GM23338 (cell line): Measurements from ENCODE around the gene PCCB. TPM values are rescaled to one million over a fixed set of nuclear protein-coding genes. Genes with fewer than 3 reads are reported as not detected.

Experiments
- ATAC-seq: fragments of 200-7000 bp; cut with Tn5 transposase; 3 replicates; pipeline ENCODE4 v1.9.1; 2020
- DNase-seq: peaks from one replicate; pipeline ENCODE4 v3.0.0-alpha.2; 2015; ENCODE audit warnings: low spot score
- H2AFZ ChIP-seq: fragments of 200-600 bp; sonication (generic); 2 replicates; pipeline ENCODE4 v1.8.0; 2016; ENCODE audit warnings: antibody characterized with exemption, mild to moderate bottlenecking, moderate library complexity
- H3F3A ChIP-seq: fragments of 200-600 bp; sonication (generic); replicated peaks from 2 replicates; pipeline ENCODE4 v1.8.0; 2017; ENCODE audit warnings: antibody characterized with exemption, mixed run types, low read depth
- H3K27ac ChIP-seq: fragments of 200-600 bp; sonication (generic); 2 replicates; pipeline ENCODE4 v1.6.1; 2016; ENCODE audit warnings: low read depth
- H3K27me3 ChIP-seq: fragments of 200-600 bp; sonication (generic); 2 replicates; pipeline ENCODE4 v1.8.0; 2016; ENCODE audit warnings: mild to moderate bottlenecking, mixed run types, moderate library complexity; ENCODE audit not compliant: insufficient read depth
- H3K36me3 ChIP-seq: fragments of 200-600 bp; sonication (generic); 2 replicates; pipeline ENCODE4 v1.8.0; 2016; ENCODE audit warnings: mild to moderate bottlenecking; ENCODE audit not compliant: insufficient read depth
- H3K4me1 ChIP-seq: fragments of 200-600 bp; sonication (generic); 2 replicates; pipeline ENCODE4 v1.8.0; 2016; ENCODE audit warnings: mild to moderate bottlenecking, moderate library complexity; ENCODE audit not compliant: insufficient read depth
- H3K4me2 ChIP-seq: fragments of 200-600 bp; sonication (generic); 2 replicates; pipeline ENCODE4 v1.7.1; 2017; ENCODE audit warnings: mixed run types
- H3K4me3 ChIP-seq: fragments of 200-600 bp; sonication (generic); 2 replicates; pipeline ENCODE4 v1.6.1; 2016; ENCODE audit warnings: mixed run types
- H3K79me2 ChIP-seq: fragments of 200-600 bp; sonication (generic); replicated peaks from 2 replicates; pipeline ENCODE4 v1.8.0; 2017; ENCODE audit warnings: mild to moderate bottlenecking; ENCODE audit not compliant: insufficient read depth
- H3K9me2 ChIP-seq: fragments of 200-600 bp; sonication (generic); 2 replicates; pipeline ENCODE4 v1.8.0; 2017; ENCODE audit not compliant: insufficient read depth
- H4K20me1 ChIP-seq: fragments of 200-600 bp; sonication (generic); replicated peaks from 2 replicates; pipeline ENCODE4 v1.8.0; 2017; ENCODE audit warnings: mild to moderate bottlenecking; ENCODE audit not compliant: insufficient read depth
- H3K27ac Mint-ChIP-seq: 2 replicates; pipeline ENCODE4 v1.8.0; 2020; ENCODE audit warnings: inconsistent platforms, mild to moderate bottlenecking, moderate library complexity, mixed read lengths
- H3K27me3 Mint-ChIP-seq: 3 replicates; pipeline ENCODE4 v1.8.0; 2022; ENCODE audit warnings: low read depth, mild to moderate bottlenecking, moderate library complexity, mixed read lengths, inconsistent platforms; ENCODE audit not compliant: insufficient read depth, poor library complexity
- H3K36me3 Mint-ChIP-seq: 3 replicates; pipeline ENCODE4 v1.8.0; 2021; ENCODE audit warnings: low read depth, mild to moderate bottlenecking, inconsistent platforms, moderate library complexity, mixed read lengths
- H3K4me1 Mint-ChIP-seq: 3 replicates; pipeline ENCODE4 v1.8.0; 2020; ENCODE audit warnings: mild to moderate bottlenecking, inconsistent platforms, mixed read lengths
- H3K4me3 Mint-ChIP-seq: 3 replicates; pipeline ENCODE4 v1.8.0; 2021; ENCODE audit warnings: moderate library complexity, mild to moderate bottlenecking, inconsistent platforms, mixed read lengths
- H3K9me3 Mint-ChIP-seq: 3 replicates; pipeline ENCODE4 v1.8.0; 2020; ENCODE audit warnings: moderate library complexity, mild to moderate bottlenecking, inconsistent platforms, mixed read lengths
- CREB1 ChIP-seq: fragments of 250-450 bp; sonication (Bioruptor Pico); IDR thresholded peaks from 2 replicates; pipeline ENCODE4 v1.5.0; 2020; ENCODE audit warnings: low read depth, mild to moderate bottlenecking, moderate library complexity
- JUNB ChIP-seq: IDR thresholded peaks from one replicate; pipeline ENCODE4 v1.6.1; 2016; ENCODE audit warnings: antibody characterized with exemption; ENCODE audit not compliant: unreplicated experiment
- NANOG ChIP-seq: IDR thresholded peaks from 2 replicates; pipeline ENCODE4 v1.6.1; 2016; ENCODE audit warnings: antibody characterized with exemption, borderline replicate concordance
- POLR2AphosphoS5 ChIP-seq: IDR thresholded peaks from 2 replicates; pipeline ENCODE4 v1.6.1; 2016; ENCODE audit warnings: antibody characterized with exemption, low read depth
- STAT1 ChIP-seq: IDR thresholded peaks from one replicate; pipeline ENCODE4 v1.6.1; 2016; ENCODE audit warnings: antibody characterized with exemption; ENCODE audit not compliant: unreplicated experiment
- ZNF114 ChIP-seq: fragments of 250-450 bp; sonication (Bioruptor Pico); IDR thresholded peaks from 2 replicates; pipeline ENCODE4 v1.5.0; 2020; ENCODE audit warnings: mild to moderate bottlenecking, moderate library complexity
- ZNF331 ChIP-seq: fragments of 250-450 bp; sonication (Bioruptor Pico); IDR thresholded peaks from 2 replicates; pipeline ENCODE4 v1.5.0; 2020; ENCODE audit warnings: low read depth, mild to moderate bottlenecking, moderate library complexity
- polyA plus RNA-seq: library from polyadenylated mRNA; unstranded; fragments of >200 nt; fragmentation: Nextera tagmentation; extraction: Ambion mirVana; gene quantifications from 2 replicates; pipeline ENCODE4 v1.2.1, GENCODE V29; 2016
- total RNA-seq: library from RNA; depleted of rRNA; stranded (reverse); fragments of >200 nt; shearing (Covaris generic); gene quantifications from 2 replicates; pipeline ENCODE4 v1.2.3, GENCODE V29; 2014
- TF ChIP-seq, protein P1 (sequence below): fragments of 250-450 bp; sonication (Bioruptor Pico); IDR thresholded peaks from 2 replicates; pipeline ENCODE4 v1.5.0; 2020; ENCODE audit warnings: mild to moderate bottlenecking, moderate library complexity
- TF ChIP-seq, protein P2 (sequence below): IDR thresholded peaks from one replicate; pipeline ENCODE4 v1.6.1; 2018; ENCODE audit warnings: antibody characterized with exemption; ENCODE audit not compliant: unreplicated experiment
- TF ChIP-seq, protein P3 (sequence below), 2 experiments: fragments of 200-600 bp in 1 of 2; sonication (generic) in 1 of 2; conservative IDR thresholded peaks; 2 replicates each; pipeline versions ENCODE4 v1.5.1 to v1.6.1; 2016 to 2017; ENCODE audit warnings: antibody characterized with exemption in 2 of 2, low read depth in 2 of 2, mild to moderate bottlenecking in 2 of 2, moderate library complexity in 1 of 2

Gene PCCB
- total and polyA plus RNA-seq, 2 experiments from 2014 or later, result 42.7 to 76.8 TPM

DNA sequence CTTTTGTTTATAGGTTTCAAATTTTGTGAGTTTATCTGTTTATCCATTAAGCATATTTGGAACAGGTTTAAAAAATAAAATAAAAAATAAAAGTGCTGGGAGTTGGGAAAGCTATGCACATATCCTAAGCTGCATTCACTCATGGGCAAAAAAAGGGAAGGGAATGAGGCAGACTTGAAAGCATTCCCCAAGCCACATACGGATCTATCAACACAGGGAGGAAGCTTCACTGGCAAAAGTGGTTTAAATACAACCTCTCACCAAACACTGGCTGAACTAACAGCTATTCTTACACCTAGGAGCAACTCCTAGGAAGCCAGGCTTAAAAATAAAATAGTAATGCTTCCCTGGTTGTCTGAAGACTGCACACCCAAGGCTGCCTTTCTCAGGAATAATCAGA lies 101.2 kb downstream of the PCCB start:
- Mint-ChIP-seq H3K27ac (no peak overlapping the region), H3K4me3 (no peak overlapping the region), H3K9me3 (no peaks in the 10 kb centered on the region; the same call in 2 of the 3 replicates), H3K36me3 (peaks cover 10% of the 10 kb centered on the region; the same call in 2 of the 3 replicates), H3K4me1 (peaks cover 12% of the 10 kb centered on the region), H3K27me3 (peaks cover 1% of the 10 kb centered on the region)
- TF ChIP-seq ZNF114 (CRISPR knock-in tag), result no peak
- TF ChIP-seq, protein P1, sequence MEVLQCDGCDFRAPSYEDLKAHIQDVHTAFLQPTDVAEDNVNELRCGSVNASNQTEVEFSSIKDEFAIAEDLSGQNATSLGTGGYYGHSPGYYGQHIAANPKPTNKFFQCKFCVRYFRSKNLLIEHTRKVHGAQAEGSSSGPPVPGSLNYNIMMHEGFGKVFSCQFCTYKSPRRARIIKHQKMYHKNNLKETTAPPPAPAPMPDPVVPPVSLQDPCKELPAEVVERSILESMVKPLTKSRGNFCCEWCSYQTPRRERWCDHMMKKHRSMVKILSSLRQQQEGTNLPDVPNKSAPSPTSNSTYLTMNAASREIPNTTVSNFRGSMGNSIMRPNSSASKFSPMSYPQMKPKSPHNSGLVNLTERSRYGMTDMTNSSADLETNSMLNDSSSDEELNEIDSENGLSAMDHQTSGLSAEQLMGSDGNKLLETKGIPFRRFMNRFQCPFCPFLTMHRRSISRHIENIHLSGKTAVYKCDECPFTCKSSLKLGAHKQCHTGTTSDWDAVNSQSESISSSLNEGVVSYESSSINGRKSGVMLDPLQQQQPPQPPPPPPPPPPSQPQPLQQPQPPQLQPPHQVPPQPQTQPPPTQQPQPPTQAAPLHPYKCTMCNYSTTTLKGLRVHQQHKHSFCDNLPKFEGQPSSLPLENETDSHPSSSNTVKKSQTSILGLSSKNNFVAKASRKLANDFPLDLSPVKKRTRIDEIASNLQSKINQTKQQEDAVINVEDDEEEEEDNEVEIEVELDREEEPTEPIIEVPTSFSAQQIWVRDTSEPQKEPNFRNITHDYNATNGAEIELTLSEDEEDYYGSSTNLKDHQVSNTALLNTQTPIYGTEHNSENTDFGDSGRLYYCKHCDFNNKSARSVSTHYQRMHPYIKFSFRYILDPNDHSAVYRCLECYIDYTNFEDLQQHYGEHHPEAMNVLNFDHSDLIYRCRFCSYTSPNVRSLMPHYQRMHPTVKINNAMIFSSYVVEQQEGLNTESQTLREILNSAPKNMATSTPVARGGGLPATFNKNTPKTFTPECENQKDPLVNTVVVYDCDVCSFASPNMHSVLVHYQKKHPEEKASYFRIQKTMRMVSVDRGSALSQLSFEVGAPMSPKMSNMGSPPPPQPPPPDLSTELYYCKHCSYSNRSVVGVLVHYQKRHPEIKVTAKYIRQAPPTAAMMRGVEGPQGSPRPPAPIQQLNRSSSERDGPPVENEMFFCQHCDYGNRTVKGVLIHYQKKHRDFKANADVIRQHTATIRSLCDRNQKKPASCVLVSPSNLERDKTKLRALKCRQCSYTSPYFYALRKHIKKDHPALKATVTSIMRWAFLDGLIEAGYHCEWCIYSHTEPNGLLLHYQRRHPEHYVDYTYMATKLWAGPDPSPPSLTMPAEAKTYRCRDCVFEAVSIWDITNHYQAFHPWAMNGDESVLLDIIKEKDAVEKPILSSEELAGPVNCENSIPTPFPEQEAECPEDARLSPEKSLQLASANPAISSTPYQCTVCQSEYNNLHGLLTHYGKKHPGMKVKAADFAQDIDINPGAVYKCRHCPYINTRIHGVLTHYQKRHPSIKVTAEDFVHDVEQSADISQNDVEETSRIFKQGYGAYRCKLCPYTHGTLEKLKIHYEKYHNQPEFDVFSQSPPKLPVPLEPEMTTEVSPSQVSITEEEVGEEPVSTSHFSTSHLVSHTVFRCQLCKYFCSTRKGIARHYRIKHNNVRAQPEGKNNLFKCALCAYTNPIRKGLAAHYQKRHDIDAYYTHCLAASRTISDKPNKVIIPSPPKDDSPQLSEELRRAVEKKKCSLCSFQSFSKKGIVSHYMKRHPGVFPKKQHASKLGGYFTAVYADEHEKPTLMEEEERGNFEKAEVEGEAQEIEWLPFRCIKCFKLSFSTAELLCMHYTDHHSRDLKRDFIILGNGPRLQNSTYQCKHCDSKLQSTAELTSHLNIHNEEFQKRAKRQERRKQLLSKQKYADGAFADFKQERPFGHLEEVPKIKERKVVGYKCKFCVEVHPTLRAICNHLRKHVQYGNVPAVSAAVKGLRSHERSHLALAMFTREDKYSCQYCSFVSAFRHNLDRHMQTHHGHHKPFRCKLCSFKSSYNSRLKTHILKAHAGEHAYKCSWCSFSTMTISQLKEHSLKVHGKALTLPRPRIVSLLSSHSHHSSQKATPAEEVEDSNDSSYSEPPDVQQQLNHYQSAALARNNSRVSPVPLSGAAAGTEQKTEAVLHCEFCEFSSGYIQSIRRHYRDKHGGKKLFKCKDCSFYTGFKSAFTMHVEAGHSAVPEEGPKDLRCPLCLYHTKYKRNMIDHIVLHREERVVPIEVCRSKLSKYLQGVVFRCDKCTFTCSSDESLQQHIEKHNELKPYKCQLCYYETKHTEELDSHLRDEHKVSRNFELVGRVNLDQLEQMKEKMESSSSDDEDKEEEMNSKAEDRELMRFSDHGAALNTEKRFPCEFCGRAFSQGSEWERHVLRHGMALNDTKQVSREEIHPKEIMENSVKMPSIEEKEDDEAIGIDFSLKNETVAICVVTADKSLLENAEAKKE (CRISPR knock-in tag), result no peak
- TF ChIP-seq NANOG, result no peak
- TF ChIP-seq STAT1, result no peak
- no peak for TF ChIP-seq JUNB
- TF ChIP-seq CREB1 (CRISPR knock-in tag), result no peak
- TF ChIP-seq ZNF331, result no peak
- Histone ChIP-seq H3K4me1 (no peaks in the 10 kb centered on the region; the same call in 1 of the 2 replicates), H4K20me1 (no peaks in the 10 kb centered on the region), H3K27ac (no peak overlapping the region), H3F3A (no peaks in the 10 kb centered on the region), H3K4me3 (no peak overlapping the region), H2AFZ (no peak overlapping the region), H3K9me2 (no peaks in the 10 kb centered on the region), H3K36me3 (no peaks in the 10 kb centered on the region), H3K27me3 (no peaks in the 10 kb centered on the region), H3K4me2 (no peak overlapping the region), H3K79me2 (no peaks in the 10 kb centered on the region)
- ATAC-seq, result no peak
- no peak for DNase-seq

DNA sequence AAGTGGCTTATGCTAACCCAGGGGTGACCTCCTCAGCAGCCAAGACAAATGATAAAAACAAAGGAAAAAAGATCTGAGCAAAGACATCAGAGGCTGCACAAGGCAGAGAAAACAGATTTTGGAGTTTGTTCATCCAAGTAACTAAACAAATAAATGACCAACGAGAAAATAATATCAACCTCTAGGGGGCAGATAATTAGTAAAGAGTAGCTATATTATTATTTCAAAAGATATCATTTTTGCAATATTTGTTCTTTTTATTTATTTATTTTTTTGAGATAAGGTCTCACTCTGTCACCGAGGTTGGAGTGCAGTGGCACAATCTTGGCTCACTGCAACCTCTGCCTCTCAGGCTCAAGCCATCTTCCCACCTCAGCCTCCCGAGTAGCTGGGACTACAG lies 101.8 kb downstream of the PCCB start:
- Histone ChIP-seq H3K4me2 (no peak overlapping the region), H2AFZ (no peak overlapping the region), H3K27ac (no peak overlapping the region), H3F3A (no peaks in the 10 kb centered on the region), H3K9me2 (no peaks in the 10 kb centered on the region), H4K20me1 (no peaks in the 10 kb centered on the region), H3K36me3 (no peaks in the 10 kb centered on the region), H3K27me3 (no peaks in the 10 kb centered on the region), H3K79me2 (no peaks in the 10 kb centered on the region), H3K4me3 (no peak overlapping the region), H3K4me1 (no peaks in the 10 kb centered on the region; the same call in 1 of the 2 replicates)
- Mint-ChIP-seq H3K27ac (no peak overlapping the region), H3K4me3 (no peak overlapping the region), H3K4me1 (peaks cover 12% of the 10 kb centered on the region), H3K9me3 (no peaks in the 10 kb centered on the region; the same call in 2 of the 3 replicates), H3K27me3 (peaks cover 1% of the 10 kb centered on the region), H3K36me3 (peaks cover 10% of the 10 kb centered on the region; the same call in 2 of the 3 replicates)
- ATAC-seq (no peak), DNase-seq (peak; percentile 25)
- TF ChIP-seq JUNB, result no peak
- no peak for TF ChIP-seq POLR2AphosphoS5
- TF ChIP-seq, protein P2, sequence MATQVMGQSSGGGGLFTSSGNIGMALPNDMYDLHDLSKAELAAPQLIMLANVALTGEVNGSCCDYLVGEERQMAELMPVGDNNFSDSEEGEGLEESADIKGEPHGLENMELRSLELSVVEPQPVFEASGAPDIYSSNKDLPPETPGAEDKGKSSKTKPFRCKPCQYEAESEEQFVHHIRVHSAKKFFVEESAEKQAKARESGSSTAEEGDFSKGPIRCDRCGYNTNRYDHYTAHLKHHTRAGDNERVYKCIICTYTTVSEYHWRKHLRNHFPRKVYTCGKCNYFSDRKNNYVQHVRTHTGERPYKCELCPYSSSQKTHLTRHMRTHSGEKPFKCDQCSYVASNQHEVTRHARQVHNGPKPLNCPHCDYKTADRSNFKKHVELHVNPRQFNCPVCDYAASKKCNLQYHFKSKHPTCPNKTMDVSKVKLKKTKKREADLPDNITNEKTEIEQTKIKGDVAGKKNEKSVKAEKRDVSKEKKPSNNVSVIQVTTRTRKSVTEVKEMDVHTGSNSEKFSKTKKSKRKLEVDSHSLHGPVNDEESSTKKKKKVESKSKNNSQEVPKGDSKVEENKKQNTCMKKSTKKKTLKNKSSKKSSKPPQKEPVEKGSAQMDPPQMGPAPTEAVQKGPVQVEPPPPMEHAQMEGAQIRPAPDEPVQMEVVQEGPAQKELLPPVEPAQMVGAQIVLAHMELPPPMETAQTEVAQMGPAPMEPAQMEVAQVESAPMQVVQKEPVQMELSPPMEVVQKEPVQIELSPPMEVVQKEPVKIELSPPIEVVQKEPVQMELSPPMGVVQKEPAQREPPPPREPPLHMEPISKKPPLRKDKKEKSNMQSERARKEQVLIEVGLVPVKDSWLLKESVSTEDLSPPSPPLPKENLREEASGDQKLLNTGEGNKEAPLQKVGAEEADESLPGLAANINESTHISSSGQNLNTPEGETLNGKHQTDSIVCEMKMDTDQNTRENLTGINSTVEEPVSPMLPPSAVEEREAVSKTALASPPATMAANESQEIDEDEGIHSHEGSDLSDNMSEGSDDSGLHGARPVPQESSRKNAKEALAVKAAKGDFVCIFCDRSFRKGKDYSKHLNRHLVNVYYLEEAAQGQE, result no peak
- TF ChIP-seq, protein P3, sequence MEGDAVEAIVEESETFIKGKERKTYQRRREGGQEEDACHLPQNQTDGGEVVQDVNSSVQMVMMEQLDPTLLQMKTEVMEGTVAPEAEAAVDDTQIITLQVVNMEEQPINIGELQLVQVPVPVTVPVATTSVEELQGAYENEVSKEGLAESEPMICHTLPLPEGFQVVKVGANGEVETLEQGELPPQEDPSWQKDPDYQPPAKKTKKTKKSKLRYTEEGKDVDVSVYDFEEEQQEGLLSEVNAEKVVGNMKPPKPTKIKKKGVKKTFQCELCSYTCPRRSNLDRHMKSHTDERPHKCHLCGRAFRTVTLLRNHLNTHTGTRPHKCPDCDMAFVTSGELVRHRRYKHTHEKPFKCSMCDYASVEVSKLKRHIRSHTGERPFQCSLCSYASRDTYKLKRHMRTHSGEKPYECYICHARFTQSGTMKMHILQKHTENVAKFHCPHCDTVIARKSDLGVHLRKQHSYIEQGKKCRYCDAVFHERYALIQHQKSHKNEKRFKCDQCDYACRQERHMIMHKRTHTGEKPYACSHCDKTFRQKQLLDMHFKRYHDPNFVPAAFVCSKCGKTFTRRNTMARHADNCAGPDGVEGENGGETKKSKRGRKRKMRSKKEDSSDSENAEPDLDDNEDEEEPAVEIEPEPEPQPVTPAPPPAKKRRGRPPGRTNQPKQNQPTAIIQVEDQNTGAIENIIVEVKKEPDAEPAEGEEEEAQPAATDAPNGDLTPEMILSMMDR (conservative IDR thresholded peaks at IDR 0.05; ENCODE audit: low read depth in 2 of 2), result peak in 1 of 2 experiments; percentile 48; a peak in 2 of 4 replicates
- TF ChIP-seq NANOG, result no peak
